GM18526 (cell line): ENCODE measurements around the gene ROBO1.

Source experiments
- POLR2A ChIP-seq: IDR thresholded peaks from 3 replicates; pipeline ENCODE4 v1.6.1; 2011; ENCODE audit not compliant: insufficient read length; ENCODE audit errors: extremely low read depth

ROBO1 gene

GRCh38 chr3:79139395-79140068, 628.3 kb downstream of the ROBO1 start:
- no peak for TF ChIP-seq POLR2A

GRCh38 chr3:79125313-79125984, 642.3 kb downstream of the ROBO1 start:
- TF ChIP-seq POLR2A, result no peak

GRCh38 chr3:79115458-79115857, 652.3 kb downstream of the ROBO1 start:
- no peak for TF ChIP-seq POLR2A

GRCh38 chr3:79113876-79114275, 653.9 kb downstream of the ROBO1 start:
- no peak for TF ChIP-seq POLR2A

GRCh38 chr3:79111375-79112052, 656.3 kb downstream of the ROBO1 start:
- TF ChIP-seq POLR2A, result no peak

GRCh38 chr3:79109754-79110153, 658.0 kb downstream of the ROBO1 start:
- TF ChIP-seq POLR2A, result no peak

- TF ChIP-seq POLR2A, result no peak
Observed at GRCh38 chr3:79103307-79103706, 664.5 kb downstream of the ROBO1 start.

- no peak for TF ChIP-seq POLR2A
Observed at GRCh38 chr3:79097964-79098660, 669.7 kb downstream of the ROBO1 start.

- TF ChIP-seq POLR2A, result no peak
Observed at GRCh38 chr3:79094654-79095053, 673.1 kb downstream of the ROBO1 start.

GRCh38 chr3:79086514-79086913, 681.3 kb downstream of the ROBO1 start:
- no peak for TF ChIP-seq POLR2A

- TF ChIP-seq POLR2A, result no peak
Observed at GRCh38 chr3:79085171-79085570, 682.6 kb downstream of the ROBO1 start.

GRCh38 chr3:79081335-79081734, 686.5 kb downstream of the ROBO1 start:
- no peak for TF ChIP-seq POLR2A

GRCh38 chr3:79074558-79074957, 693.2 kb downstream of the ROBO1 start:
- TF ChIP-seq POLR2A, result no peak

- TF ChIP-seq POLR2A, result no peak
Observed at GRCh38 chr3:79067734-79068133, 700.1 kb downstream of the ROBO1 start.

GRCh38 chr3:79066481-79066880, 701.3 kb downstream of the ROBO1 start:
- TF ChIP-seq POLR2A, result no peak

GRCh38 chr3:79063624-79064023, 704.2 kb downstream of the ROBO1 start:
- TF ChIP-seq POLR2A, result no peak
